ENCODE results near the gene DZIP1L.
"Not testable (repeated sequence)": the region's sequence is repeated elsewhere in the genome, so short reads cannot be mapped to it uniquely, and the experiment has no call there.

Gene DZIP1L

GRCh38 chr3:138112362-138112761, 3.0 kb downstream of the DZIP1L start:
- no peak for DNase-seq

GRCh38 chr3:138105598-138105997, 9.8 kb downstream of the DZIP1L start:
- no peak for DNase-seq

DNA sequence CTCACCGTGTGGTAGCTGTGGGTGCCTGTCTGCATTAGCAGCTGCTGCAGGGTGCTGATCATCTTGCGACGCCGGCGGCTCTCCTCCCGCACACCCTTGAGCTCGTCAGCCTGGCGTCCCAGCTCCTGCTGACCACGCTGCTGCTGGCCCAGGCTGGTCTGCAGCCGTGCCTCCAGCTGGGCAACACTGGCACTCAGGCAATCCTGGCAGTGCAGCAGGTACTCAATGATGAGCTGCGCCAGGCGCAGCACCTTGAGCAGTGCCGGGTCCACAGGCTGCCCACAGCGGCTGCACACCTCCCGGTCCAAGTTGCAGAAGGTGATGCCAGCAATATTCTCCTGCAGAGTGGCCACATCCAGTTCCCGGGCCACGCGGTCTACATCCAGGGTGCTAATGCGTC, 11.9 kb downstream of the DZIP1L start:
- no peak for DNase-seq

GRCh38 chr3:138101351-138101940, 14.0 kb downstream of the DZIP1L start:
- peak in 1 of 2 experiments; percentile 24 for DNase-seq

GRCh38 chr3:138099417-138099816, 16.0 kb downstream of the DZIP1L start:
- no peak for DNase-seq

GRCh38 chr3:138097192-138098172, 17.9 kb downstream of the DZIP1L start:
- peak in 1 of 2 experiments; percentile 12 for DNase-seq

- no peak for DNase-seq
Measured at GRCh38 chr3:138093721-138094120, 21.7 kb downstream of the DZIP1L start.

DNA sequence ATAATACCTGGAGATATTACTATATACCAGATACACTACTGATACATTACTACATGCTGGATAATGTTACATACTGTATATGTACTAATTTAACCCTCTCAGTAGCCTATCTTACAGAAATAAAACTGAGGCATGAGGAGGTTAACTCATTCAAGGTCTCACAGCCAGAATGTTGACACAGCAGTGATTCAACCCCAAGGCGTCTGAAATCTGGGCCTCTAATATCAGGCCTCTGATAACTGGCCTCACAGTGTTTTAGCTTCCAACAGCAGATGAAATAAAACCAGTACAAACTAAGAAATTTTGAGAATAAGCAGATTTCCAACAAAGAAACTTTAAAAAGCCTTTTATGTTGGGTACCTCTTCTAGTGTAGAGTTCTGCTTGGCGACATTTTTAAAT, 23.4 kb downstream of the DZIP1L start:
- DNase-seq: no peak

- no peak for DNase-seq
Measured at GRCh38 chr3:138089091-138089490, 26.3 kb downstream of the DZIP1L start.

DNA sequence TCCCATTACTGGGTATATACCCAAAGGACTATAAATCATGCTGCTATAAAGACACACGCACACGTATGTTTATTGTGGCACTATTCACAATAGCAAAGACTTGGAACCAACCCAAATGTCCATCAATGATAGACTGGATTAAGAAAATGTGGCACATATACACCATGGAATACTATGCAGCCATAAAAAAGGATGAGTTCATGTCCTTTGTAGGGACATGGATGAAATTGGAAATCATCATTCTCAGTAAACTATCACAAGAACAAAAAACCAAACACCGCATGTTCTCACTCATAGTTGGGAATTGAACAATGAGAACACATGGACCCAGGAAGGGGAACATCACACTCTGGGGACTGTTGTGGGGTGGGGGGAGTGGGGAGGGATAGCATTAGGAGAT, 29.7 kb downstream of the DZIP1L start:
- not testable (repeated sequence) for DNase-seq

- DNase-seq: no peak
Measured at GRCh38 chr3:138084196-138084595, 31.2 kb downstream of the DZIP1L start.

DNA sequence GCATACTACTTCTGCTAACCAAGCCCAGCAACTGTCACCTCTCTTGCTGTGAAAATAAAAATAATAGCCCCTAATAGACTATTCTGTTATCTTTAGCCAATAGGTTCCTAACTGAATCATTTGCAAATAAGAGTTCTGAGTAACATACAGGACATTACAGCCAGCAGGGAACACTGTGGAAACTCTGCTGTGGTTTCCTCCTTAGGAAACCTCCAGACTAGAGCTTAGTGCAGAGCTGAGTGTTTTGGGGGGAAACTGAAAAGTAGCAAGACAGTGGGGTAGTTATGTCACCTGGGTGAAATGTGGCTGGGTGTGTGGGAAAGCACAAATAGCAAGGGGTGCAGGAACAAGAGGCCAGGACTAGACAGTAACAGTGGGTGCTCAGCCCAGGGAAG, 32.4 kb downstream of the DZIP1L start:
- DNase-seq: no peak

GRCh38 chr3:138082085-138082991, 33.1 kb downstream of the DZIP1L start:
- DNase-seq: no peak

GRCh38 chr3:138081371-138082084, 33.9 kb downstream of the DZIP1L start:
- DNase-seq: no peak

GRCh38 chr3:138079901-138080300, 35.5 kb downstream of the DZIP1L start:
- DNase-seq: no peak

GRCh38 chr3:138078901-138079344, 36.5 kb downstream of the DZIP1L start:
- no peak for DNase-seq

GRCh38 chr3:138078096-138078495, 37.3 kb downstream of the DZIP1L start:
- DNase-seq: no peak

DNA sequence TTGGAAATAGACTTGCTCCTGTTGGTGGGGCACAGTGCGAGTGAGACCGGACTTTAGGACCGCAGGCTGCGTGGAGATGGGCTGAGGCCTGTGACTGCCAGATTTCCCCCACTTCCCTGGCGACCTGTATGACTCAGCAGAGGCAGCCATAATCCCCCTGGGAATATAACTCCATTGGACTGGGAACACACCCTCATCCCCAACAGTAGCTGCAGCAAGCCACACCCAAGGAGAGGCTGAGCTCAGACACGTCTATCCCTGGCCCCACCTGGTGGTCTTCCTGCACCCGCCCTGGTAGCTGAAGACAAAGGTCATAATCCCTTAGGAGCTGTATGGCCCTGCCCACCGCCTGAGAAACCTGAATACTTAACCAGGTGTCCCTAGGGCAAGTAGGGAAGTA, 42.6 kb downstream of the DZIP1L start:
- peak in 1 of 2 experiments; percentile 12 for DNase-seq

GRCh38 chr3:138070006-138070405, 45.4 kb downstream of the DZIP1L start:
- DNase-seq: no peak

GRCh38 chr3:138068579-138069174, 46.7 kb downstream of the DZIP1L start:
- peak; percentile 60 to 90 for DNase-seq

- no peak for DNase-seq
Measured at GRCh38 chr3:138068046-138068445, 47.4 kb downstream of the DZIP1L start.

GRCh38 chr3:138066972-138067371, 48.4 kb downstream of the DZIP1L start:
- DNase-seq: no peak

All from NCI-H526 (cell line).